GM19193 (cell line): ENCODE results near the gene GJA4.

ENCODE experiments used
- POLR2A ChIP-seq: IDR thresholded peaks from 4 replicates; pipeline ENCODE4 v1.6.1; 2011; ENCODE audit not compliant: insufficient read depth, insufficient read length; ENCODE audit errors: extremely low read depth

The GJA4 gene

GRCh38 chr1:34759503-34760357 lies 33.1 kb upstream of the GJA4 start, which contains the start of gene GJB4:
Gene GJB4, plus strand, starts transcription at chr1:34759740. Its CDS starts 1,515 bp downstream, at chr1:34761255.
- no peak for TF ChIP-seq POLR2A

GRCh38 chr1:34761176-34761761 lies 31.5 kb upstream of the GJA4 start:
- no peak for TF ChIP-seq POLR2A

DNA sequence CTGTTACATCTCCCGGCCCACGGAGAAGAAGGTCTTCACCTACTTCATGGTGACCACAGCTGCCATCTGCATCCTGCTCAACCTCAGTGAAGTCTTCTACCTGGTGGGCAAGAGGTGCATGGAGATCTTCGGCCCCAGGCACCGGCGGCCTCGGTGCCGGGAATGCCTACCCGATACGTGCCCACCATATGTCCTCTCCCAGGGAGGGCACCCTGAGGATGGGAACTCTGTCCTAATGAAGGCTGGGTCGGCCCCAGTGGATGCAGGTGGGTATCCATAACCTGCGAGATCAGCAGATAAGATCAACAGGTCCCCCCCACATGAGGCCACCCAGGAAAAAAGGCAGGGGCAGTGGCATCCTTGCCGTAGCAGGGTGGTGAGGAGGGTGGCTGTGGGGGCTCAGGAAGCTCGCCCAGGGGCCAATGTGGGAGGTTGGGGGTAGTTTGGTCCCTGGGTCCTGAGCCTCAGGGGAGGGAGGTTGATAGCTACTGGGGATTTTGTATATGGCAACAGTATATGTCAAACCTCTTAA lies 31.0 kb upstream of the GJA4 start:
- TF ChIP-seq POLR2A = no peak

DNA sequence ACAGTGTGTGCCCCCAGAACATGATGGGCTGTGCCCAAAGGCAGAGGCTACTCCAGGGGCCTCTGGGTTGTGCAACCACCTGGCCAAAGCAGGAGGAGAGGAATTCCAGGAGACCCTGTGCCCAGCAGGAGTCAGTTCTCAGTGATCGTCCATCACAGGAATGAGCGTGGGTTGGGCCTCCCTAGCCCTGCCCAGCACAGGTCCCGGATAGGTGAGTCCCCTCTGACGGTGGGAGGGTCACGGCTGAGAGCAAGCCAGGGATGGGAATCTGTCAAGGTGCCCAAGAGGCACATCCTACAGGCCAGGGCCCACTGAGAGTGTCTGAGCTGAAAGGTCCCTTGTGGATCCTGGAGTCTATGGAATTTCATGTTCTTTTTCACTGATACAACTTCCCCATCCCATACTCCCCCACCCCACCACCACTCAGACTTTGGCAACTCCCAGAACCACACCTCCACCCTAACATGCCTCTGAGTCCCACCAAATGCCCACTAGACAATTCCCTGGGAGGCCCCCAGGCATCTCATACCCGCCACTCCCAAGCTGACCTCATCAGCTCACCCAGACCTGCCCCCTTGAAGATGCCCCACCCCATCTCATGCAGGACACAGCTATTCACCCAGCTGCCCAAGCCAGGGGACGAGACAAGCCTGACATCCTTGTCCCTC lies 30.2 kb upstream of the GJA4 start:
- no peak for TF ChIP-seq POLR2A

DNA sequence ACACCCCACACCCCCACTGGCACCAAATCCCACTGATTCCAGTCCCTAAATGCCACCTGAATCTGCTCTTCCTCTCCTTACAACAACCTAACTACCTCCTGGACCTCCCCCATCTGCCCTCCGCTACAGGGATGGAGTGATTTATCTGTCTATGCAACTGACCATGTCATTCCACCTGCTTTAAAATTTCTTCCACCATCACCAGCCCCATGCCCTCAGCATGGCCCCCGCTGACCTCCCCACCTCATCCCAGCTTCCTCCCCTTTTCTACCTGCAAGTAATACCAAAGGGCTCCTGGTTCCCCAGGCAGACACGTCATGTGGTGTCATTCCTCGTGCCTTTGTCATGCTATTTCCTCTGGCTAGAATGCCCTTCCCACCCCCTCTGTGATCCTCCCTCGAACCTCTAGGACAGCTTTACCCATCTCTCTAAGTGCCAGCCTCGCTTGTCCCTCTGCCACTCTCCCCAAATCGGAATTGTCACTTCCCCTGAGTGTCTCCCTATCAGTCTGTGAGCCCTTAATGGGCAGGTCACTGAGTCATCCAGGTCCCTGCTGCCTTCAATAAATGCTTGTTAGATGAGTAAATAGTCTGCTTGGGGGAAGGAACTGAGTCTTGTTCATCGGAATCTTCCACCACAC lies 29.5 kb upstream of the GJA4 start:
- TF ChIP-seq POLR2A = no peak

GRCh38 chr1:34768856-34769255 lies 23.9 kb upstream of the GJA4 start:
- TF ChIP-seq POLR2A = no peak

DNA sequence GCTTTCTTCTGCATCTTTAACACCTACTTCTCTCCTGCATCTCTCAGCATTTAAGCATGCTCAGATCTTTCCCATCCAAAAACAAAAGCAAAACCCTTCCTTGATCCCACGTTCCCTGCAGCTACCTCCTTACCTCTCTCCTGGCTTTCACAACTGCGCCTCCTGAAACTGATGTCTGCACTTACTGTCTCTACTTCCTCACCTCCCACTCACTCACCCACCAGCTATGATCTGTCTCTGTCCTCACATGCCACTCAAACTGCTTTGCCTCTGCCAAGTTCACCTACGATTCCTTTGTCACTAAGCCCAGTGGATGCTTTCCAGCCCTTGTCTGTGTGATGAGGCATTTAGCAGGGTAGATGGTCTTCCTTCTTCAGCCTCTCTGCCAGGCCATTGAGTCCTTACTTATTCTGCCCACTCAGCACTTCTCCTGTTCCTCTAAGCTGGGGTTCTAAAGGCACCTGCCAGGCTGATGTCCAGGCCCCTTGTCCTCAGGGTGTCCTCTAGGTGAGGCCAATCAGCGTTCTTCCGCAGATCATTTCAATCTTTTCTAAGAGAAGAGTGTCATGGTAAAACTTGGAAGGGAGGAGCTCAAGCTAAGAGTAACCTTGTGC lies 21.8 kb upstream of the GJA4 start:
- no peak for TF ChIP-seq POLR2A

DNA sequence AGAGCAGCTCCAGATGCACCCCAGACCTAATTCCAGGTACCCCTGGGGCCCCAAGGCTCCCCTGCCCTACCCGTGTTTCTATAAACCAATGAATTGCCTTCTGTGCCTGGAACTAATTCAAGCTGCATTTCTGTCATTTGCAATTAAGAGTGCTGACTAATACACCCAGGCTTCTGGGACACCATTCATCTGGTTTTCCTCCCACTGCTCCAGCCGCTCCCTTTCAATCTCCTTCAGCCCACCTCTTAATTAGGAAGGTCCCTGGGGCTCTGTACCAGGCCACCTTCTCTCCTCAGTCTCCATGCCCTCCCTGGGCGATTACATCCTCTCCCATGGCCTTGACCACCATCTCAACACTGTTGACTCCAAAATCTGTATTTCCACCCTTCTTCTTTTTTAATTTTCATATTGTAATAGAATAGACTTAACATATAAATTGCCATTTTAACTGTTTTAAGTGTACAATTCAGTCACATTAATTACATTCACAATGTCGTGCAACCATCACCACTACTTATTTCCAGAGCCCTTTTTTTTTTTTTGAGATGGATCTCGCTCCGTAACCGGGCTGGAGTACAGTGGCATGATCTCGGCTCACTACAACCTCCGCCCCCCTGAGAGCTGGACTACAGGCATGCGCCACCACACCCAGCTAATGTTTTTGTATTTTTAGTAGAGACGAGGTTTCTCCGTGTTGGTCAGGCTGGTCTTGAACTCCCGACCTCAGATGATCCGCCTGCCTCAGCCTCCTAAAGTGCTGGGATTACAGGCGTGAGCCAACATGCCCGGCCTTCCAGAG lies 21.0 kb upstream of the GJA4 start:
- no peak for TF ChIP-seq POLR2A

DNA sequence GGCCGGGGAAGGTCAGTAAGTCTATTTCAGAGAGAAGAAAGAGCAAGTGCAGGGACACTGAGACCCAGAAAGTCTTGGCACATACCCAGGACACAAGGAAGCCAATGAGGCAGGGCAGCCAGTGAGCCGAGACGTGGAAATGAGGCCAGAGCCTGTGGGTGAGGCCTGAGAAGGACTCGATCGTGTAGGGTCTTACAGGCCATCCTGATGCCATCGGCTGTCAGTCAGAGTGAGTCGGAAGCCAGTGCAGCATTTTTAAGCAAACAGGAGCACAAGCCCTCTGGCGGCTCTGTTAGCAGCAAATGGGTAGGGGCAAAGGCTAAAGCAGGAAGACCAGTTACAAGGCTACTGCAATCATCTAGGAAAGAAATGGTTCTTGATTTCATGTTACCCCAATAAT lies 17.8 kb upstream of the GJA4 start:
- no peak for TF ChIP-seq POLR2A

DNA sequence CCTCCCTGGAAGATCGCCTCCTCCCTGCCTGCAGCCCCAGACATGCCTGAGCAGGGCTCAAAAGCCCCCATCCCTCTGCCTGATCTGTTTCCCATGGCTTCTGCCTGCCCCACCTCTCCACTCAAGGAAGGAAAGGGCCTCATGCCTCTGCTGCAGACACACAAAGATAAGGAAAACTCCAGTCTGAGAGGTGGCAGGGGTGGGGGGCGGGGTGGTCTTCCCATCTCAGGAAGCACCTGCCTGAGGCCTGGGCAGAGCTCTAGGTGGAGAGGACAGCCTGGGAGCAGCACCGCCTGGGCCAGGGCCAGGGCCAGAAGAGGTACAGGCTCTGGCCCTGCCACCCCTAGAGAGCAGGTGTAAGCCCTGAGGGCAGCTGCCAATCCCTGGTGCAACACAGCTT lies 15.9 kb upstream of the GJA4 start:
- TF ChIP-seq POLR2A = no peak

GRCh38 chr1:34777519-34778321 lies 15.1 kb upstream of the GJA4 start:
- no peak for TF ChIP-seq POLR2A

DNA sequence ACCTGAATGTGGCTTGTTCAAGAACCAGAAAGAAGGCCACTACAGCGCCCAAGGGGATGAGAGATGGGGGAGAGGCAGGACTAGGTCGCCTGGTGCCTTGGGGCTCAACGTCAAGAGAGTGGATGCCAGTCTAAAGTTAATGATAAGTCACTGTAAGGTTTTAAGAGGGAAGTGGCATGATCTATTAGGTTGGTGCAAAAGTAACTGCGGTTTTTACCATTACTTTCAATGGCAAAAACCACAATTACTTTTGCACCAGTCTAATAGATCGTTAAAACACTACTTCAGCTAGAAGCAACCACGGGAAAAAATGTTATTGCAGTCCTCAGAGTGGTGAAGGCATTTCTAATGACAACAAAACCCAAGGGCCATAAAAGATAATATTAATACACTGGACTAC lies 14.4 kb upstream of the GJA4 start:
- TF ChIP-seq POLR2A = no peak

- no peak for TF ChIP-seq POLR2A
Measured at GRCh38 chr1:34779005-34779404, 13.8 kb upstream of the GJA4 start.
